HG02885 (cell line): ENCODE results near the gene P4HTM.
"Not testable (repeated sequence)": the region's sequence is repeated elsewhere in the genome, so short reads cannot be mapped to it uniquely, and the experiment has no call there.

Source experiments
- ATAC-seq: cut with Tn5 transposase; IDR thresholded peaks from one replicate; pipeline ENCODE4 v1.9.1; 2021; ENCODE audit warnings: mild to moderate bottlenecking; ENCODE audit not compliant: unreplicated experiment, poor library complexity

The P4HTM gene

GRCh38 chr3:49007771-49008528 lies 17.9 kb downstream of the P4HTM start:
- ATAC-seq: peak; percentile 51

- not testable (repeated sequence) for ATAC-seq
These were observed 18.6 kb downstream of the P4HTM start for GRCh38 chr3:49008627-49009026.

GRCh38 chr3:49009396-49009795 lies 19.4 kb downstream of the P4HTM start:
- ATAC-seq: no peak

GRCh38 chr3:49012441-49013017 lies 22.5 kb downstream of the P4HTM start:
- ATAC-seq: no peak

- ATAC-seq: no peak
These were observed 23.2 kb downstream of the P4HTM start for GRCh38 chr3:49013113-49013737.

GRCh38 chr3:49013738-49014660 lies 24.0 kb downstream of the P4HTM start:
- no peak for ATAC-seq

GRCh38 chr3:49015072-49015471 lies 25.0 kb downstream of the P4HTM start:
- no peak for ATAC-seq

GRCh38 chr3:49015765-49016164 lies 25.7 kb downstream of the P4HTM start:
- ATAC-seq: no peak

- ATAC-seq: no peak
These were observed 26.6 kb downstream of the P4HTM start for GRCh38 chr3:49016414-49017228.

GRCh38 chr3:49017229-49017970 lies 27.4 kb downstream of the P4HTM start:
- ATAC-seq: no peak

GRCh38 chr3:49017971-49018706 lies 28.1 kb downstream of the P4HTM start, which contains the start of gene DALRD3:
Gene DALRD3 (minus strand): TSS chr3:49018580. CDS start chr3:49018564, 16 bp downstream.
- ATAC-seq: no peak

- ATAC-seq: no peak
These were observed 28.6 kb downstream of the P4HTM start for GRCh38 chr3:49018707-49019006.

- no peak for ATAC-seq
These were observed 29.9 kb downstream of the P4HTM start for GRCh38 chr3:49019941-49020329.

- ATAC-seq: peak; percentile 3
These were observed 30.5 kb downstream of the P4HTM start for GRCh38 chr3:49020330-49021212.

GRCh38 chr3:49021213-49021812 lies 31.3 kb downstream of the P4HTM start:
- ATAC-seq: peak; percentile 58

GRCh38 chr3:49021813-49022687 lies 32.0 kb downstream of the P4HTM start, which contains the start of gene NDUFAF3:
Gene NDUFAF3 (plus strand): TSS chr3:49022121. CDS start chr3:49022145, 24 bp downstream.
- ATAC-seq: peak; percentile 65
